NT2/D1 (cell line): ENCODE measurements around the gene GLIS2.

Source experiments
- YY1 ChIP-seq: IDR thresholded peaks from 2 replicates; pipeline ENCODE4 v1.6.1; 2011; ENCODE audit not compliant: insufficient read length, insufficient read depth
- ZNF274 ChIP-seq: IDR thresholded peaks from 2 replicates; pipeline ENCODE4 v1.6.1; 2011; ENCODE audit warnings: mild to moderate bottlenecking, low read depth, low read length

- TF ChIP-seq ZNF274 (no peak), YY1 (no peak)
Observed at GRCh38 chr16:4340443-4340842, 24.6 kb downstream of the GLIS2 start.
